Skin epidermis (tissue), 12 donors: ENCODE measurements around the gene HEPACAM.

Experiments used
- H3K27ac ChIP-seq, 21 experiments: fragments of 200-600 bp; sonication (generic) in 11 of 21; one replicate each; pipeline ENCODE4 v1.5.0; 2020; ENCODE audit warnings: mild to moderate bottlenecking in 3 of 21, inconsistent platforms in 2 of 21, moderate library complexity in 2 of 21
- H3K4me3 ChIP-seq, 7 experiments: fragments of 200-600 bp; sonication (generic) in 2 of 7; one replicate each; pipeline ENCODE4 v1.5.0; 2020; ENCODE audit warnings: inconsistent platforms in 2 of 7, mild to moderate bottlenecking in 2 of 7, moderate library complexity in 1 of 7

The HEPACAM gene

GRCh38 chr11:124890151-124890550 lies 45.7 kb downstream of the HEPACAM start:
- no peak overlapping the region for H3K4me3 ChIP-seq
- H3K27ac ChIP-seq: peak overlapping the region in 1 of 21 experiments; percentile 63

GRCh38 chr11:124889191-124890091 lies 46.4 kb downstream of the HEPACAM start:
- H3K27ac ChIP-seq: peak overlapping the region in 1 of 21 experiments; percentile 63
- H3K4me3 ChIP-seq: no peak overlapping the region

- no peak overlapping the region for H3K4me3 ChIP-seq
- no peak overlapping the region for H3K27ac ChIP-seq
Observed at GRCh38 chr11:124887667-124888013, 48.2 kb downstream of the HEPACAM start.

- Histone ChIP-seq H3K27ac (no peak overlapping the region), H3K4me3 (no peak overlapping the region)
Observed at GRCh38 chr11:124886978-124887666, 48.7 kb downstream of the HEPACAM start.

- no peak overlapping the region for H3K27ac ChIP-seq
- H3K4me3 ChIP-seq: no peak overlapping the region
Observed at GRCh38 chr11:124886476-124886875, 49.4 kb downstream of the HEPACAM start.

- H3K27ac ChIP-seq: no peak overlapping the region
- no peak overlapping the region for H3K4me3 ChIP-seq
Observed at GRCh38 chr11:124884869-124885479, 50.9 kb downstream of the HEPACAM start.

- H3K4me3 ChIP-seq: no peak overlapping the region
- no peak overlapping the region for H3K27ac ChIP-seq
Observed at GRCh38 chr11:124884340-124884739, 51.5 kb downstream of the HEPACAM start.

GRCh38 chr11:124882339-124883071 lies 53.3 kb downstream of the HEPACAM start:
- peak overlapping the region in 4 of 21 experiments; percentile 19 to 54 (median 36) for H3K27ac ChIP-seq
- no peak overlapping the region for H3K4me3 ChIP-seq

- Histone ChIP-seq H3K4me3 (no peak overlapping the region), H3K27ac (no peak overlapping the region)
Observed at GRCh38 chr11:124880958-124881357, 54.9 kb downstream of the HEPACAM start.

GRCh38 chr11:124880290-124880611 lies 55.6 kb downstream of the HEPACAM start:
- Histone ChIP-seq H3K27ac (no peak overlapping the region), H3K4me3 (no peak overlapping the region)

GRCh38 chr11:124879493-124880289 lies 56.2 kb downstream of the HEPACAM start:
- Histone ChIP-seq H3K4me3 (no peak overlapping the region), H3K27ac (no peak overlapping the region)

GRCh38 chr11:124878759-124879492 lies 56.9 kb downstream of the HEPACAM start:
- no peak overlapping the region for H3K4me3 ChIP-seq

GRCh38 chr11:124877910-124878758 lies 57.7 kb downstream of the HEPACAM start:
- Histone ChIP-seq H3K27ac (peak overlapping the region in 1 of 21 experiments; percentile 85), H3K4me3 (peak overlapping the region in 1 of 7 experiments; percentile 51)

More at GRCh38 chr11:124878759-124879492, 56.9 kb downstream of the HEPACAM start:
- H3K27ac ChIP-seq: no peak overlapping the region

- peak overlapping the region in 4 of 7 experiments; percentile 46 to 51 (median 50) for H3K4me3 ChIP-seq
- H3K27ac ChIP-seq: peak overlapping the region in 4 of 21 experiments; percentile 40 to 85 (median 68)
Observed at GRCh38 chr11:124877631-124877909, 58.3 kb downstream of the HEPACAM start.

GRCh38 chr11:124876818-124877630 lies 58.8 kb downstream of the HEPACAM start:
- peak overlapping the region; percentile 23 to 56 (median 48) for H3K4me3 ChIP-seq

GRCh38 chr11:124875943-124876817 lies 59.7 kb downstream of the HEPACAM start:
- peak overlapping the region in 20 of 21 experiments; percentile 29 to 86 (median 81) for H3K27ac ChIP-seq

More at GRCh38 chr11:124876818-124877630, 58.8 kb downstream of the HEPACAM start:
- peak overlapping the region in 18 of 21 experiments; percentile 29 to 86 (median 81) for H3K27ac ChIP-seq

More at GRCh38 chr11:124875943-124876817, 59.7 kb downstream of the HEPACAM start:
- H3K4me3 ChIP-seq: peak overlapping the region; percentile 23 to 56 (median 48)
